ENCODE results near the gene AP3M1. TPM values are rescaled to one million over a fixed set of nuclear protein-coding genes. Genes with fewer than 3 reads are reported as not detected.
A peak's percentile ranks its signal among the peaks of the same experiment; 100 is the strongest.

The AP3M1 gene
- total RNA-seq, 4 donors from 2014 or later, result 13.8 to 37.8 (median 28.4) TPM

DNA sequence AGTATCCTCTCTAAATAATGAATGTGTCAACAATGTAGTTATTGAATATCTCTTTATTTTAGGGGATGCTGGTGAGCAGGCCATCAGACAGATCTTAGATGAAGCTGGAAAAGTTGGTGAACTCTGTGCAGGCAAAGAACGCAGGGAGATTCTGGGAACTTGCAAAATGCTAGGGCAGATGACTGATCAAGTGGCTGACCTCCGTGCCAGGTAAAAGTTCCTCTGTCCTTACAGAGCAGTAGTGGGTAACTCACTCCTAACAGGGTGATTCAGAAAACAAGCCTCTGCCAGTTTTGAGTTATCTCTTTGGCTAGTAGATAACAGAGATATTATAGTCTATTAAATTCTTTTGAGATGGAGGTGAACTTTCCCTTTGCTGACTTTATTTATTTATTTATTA is 67.3 kb downstream of the AP3M1 start:
- Histone ChIP-seq H3K36me3 (no peaks in the 10 kb centered on the region), H3K27ac (no peak overlapping the region), H3K27me3 (no peaks in the 10 kb centered on the region), H3K4me3 (no peak overlapping the region), H3K4me1 (peaks cover 0 to 3% of the 10 kb centered on the region in 2 donors), H3K9me3 (no peaks in the 10 kb centered on the region)
- intact Hi-C loops (cut with DNase I; ENCODE audit: low total_unique reads), result loop anchor here (5.0 kb wide), 1 partner anchor 196 kb away; no protein-coding TSS in a partner anchor
- TF ChIP-seq CTCF (IDR thresholded peaks at IDR 0.05), result no peak
- no peak for TF ChIP-seq POLR2A (IDR thresholded peaks at IDR 0.05)
- DNase-seq, result no peak

DNA sequence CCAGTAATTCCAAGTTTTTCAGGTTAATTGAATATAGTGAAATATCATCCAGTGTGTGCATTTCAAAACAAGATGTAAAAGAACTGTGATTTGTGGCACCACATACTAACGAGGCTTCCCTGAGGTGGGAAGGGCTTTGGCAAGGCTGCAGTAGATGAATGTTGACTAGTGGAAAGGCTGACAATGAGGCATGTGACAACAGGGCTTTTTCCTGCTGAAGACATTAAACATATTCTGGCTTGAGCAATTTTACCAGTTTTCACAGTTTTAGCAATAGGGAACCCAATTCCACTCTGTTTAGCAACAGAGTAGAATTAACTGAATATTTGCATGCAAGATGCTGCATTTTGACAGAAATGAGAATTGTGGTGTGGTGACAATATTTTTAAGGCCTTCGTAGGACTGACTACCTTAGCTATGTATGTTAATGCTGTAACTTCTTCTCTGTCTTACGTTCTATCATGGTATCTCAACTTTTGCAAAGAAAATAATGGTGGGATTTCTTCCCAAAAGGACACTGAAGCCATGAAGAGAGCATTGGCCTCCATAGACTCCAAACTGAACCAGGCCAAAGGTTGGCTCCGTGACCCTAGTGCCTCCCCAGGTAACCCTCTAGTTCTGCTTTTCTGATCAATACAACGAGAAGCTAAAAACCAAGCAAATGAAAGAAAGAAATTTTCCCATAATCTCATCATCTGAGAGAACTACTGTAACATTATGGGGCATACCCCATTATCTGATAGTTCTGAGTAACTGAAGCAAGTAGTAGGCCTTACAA is 68.5 kb downstream of the AP3M1 start:
- H3K27ac ChIP-seq, result peak overlapping the region in 1 of 2 donors; percentile 50
- intact Hi-C loops (cut with DNase I; ENCODE audit: low total_unique reads), result loop anchor here (5.0 kb wide), 1 partner anchor 195 kb away; no protein-coding TSS in a partner anchor
- peaks cover 0 to 3% of the 10 kb centered on the region in 2 donors for H3K4me1 ChIP-seq

DNA sequence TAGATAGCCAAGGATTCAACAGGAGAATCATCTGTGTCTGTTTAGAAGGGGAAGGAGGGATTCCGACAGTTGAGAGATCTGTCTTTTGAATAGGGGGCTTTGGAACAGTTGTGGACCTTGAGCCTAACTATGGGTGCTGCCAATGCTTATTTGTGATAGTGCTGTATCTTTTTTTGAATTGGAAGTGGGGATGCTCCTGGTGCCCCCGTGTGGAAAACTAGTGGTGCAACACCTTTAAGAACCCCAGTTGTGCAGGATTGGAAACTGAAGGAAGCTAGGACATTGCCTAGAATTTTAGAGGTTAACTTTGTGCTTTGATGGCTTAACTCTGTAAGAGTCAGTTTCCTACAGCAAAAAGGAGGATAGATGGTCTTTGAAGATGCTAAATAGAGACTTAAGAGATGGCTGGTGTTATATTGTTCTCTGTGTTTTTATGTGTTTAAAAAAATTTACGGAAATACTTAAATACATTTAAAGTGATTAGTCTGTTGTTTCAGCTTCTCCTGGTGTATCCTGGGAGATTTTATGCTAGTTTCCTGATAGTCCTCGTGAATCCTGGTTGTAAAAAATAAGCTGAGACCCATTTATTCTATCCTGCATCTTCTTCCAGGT is 69.3 kb downstream of the AP3M1 start:
- H3K4me1 ChIP-seq, result peaks cover 0 to 3% of the 10 kb centered on the region in 2 donors
- peak overlapping the region in 1 of 2 donors; percentile 44 for H3K27ac ChIP-seq
- TF ChIP-seq CTCF (IDR thresholded peaks at IDR 0.05) (peak; percentile 65 to 74 (median 72)), POLR2A (IDR thresholded peaks at IDR 0.05) (no peak)
- no peaks in the 10 kb centered on the region for H3K36me3 ChIP-seq
- no peak overlapping the region for H3K4me3 ChIP-seq
- peak; percentile 42 to 47 for DNase-seq
- no peaks in the 10 kb centered on the region for H3K27me3 ChIP-seq
- H3K9me3 ChIP-seq, result no peaks in the 10 kb centered on the region
- intact Hi-C loops (cut with DNase I; ENCODE audit: low total_unique reads), result loop anchor here (5.0 kb wide), 1 partner anchor 194 kb away; no protein-coding TSS in a partner anchor

More for the DNA sequence above, 68.5 kb downstream of the AP3M1 start:
- DNase-seq, result no peak
- H3K27me3 ChIP-seq, result no peaks in the 10 kb centered on the region
- H3K9me3 ChIP-seq, result no peaks in the 10 kb centered on the region
- H3K36me3 ChIP-seq, result no peaks in the 10 kb centered on the region
- TF ChIP-seq POLR2A (IDR thresholded peaks at IDR 0.05) (no peak), CTCF (IDR thresholded peaks at IDR 0.05) (no peak)
- no peak overlapping the region for H3K4me3 ChIP-seq

DNA sequence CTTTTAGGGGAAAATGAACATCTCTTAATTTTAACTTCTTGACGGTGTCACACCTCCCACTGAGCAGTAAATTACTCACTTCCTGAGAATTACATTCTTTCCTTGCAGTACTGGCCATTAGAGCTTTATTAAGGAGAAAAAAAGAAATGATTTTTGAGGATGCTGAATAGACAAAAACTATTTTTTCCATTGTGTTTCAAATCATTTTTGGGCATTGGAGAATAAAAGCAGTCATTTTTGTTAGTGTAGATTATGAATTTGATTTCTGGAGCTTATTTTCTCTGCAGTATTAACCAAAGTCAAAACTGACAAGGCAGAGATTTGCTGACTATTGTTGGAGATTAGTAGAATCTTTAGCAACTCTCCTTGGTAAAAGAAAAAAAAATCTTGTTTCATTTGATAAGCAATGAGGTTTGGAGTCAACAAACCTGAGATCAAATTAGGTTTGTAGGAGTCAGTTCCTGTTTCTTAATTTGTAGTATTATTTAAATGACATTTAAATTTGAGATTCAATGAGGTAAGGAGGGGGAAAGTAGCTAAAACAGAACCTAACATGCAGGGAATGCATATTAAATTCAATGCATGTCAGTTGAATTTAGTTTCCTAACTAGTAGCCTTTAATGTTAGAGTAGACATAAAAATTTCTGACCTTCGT is 70.6 kb downstream of the AP3M1 start:
- Histone ChIP-seq H3K27ac (peak overlapping the region in 1 of 2 donors; percentile 38), H3K27me3 (no peaks in the 10 kb centered on the region), H3K36me3 (no peaks in the 10 kb centered on the region), H3K9me3 (no peaks in the 10 kb centered on the region), H3K4me3 (no peak overlapping the region), H3K4me1 (peaks cover 0 to 3% of the 10 kb centered on the region in 2 donors)
- intact Hi-C loops (cut with DNase I; ENCODE audit: low total_unique reads), result loop anchor here (5.0 to 10.0 kb wide), 3 partner anchors 75 to 193 kb away; no protein-coding TSS in a partner anchor
- DNase-seq, result no peak
- TF ChIP-seq POLR2A (IDR thresholded peaks at IDR 0.05), result no peak
- TF ChIP-seq CTCF (IDR thresholded peaks at IDR 0.05), result no peak
